CD8-positive, alpha-beta memory T cell (primary cell): ENCODE data around the gene PSMD2. TPM values are rescaled to one million over a fixed set of nuclear protein-coding genes. Genes with fewer than 3 reads are reported as not detected.

Experiments
- CTCF ChIA-PET: fragments of 350-600 bp; sonication (Branson Sonifier 250); formaldehyde crosslinking; loops from one replicate; lab custom pipeline; 2021; ENCODE audit warnings: antibody characterized with exemption; lab: Charles Lee
- POLR2A ChIA-PET: fragments of 350-600 bp; sonication (Branson Sonifier 250); formaldehyde crosslinking; loops from one replicate; lab custom pipeline; 2021; ENCODE audit warnings: antibody characterized with exemption; lab: Charles Lee
- DNase-seq, 5 donors: peaks; one replicate each; pipeline versions ENCODE4 v3.0.0 to v3.0.0-alpha.2; 2020 to 2022; ENCODE audit warnings: mixed read lengths in 1 of 5
- H3K27ac ChIP-seq: one replicate; pipeline ENCODE4 v1.7.0; 2013; ENCODE audit warnings: low read depth, mild to moderate bottlenecking, low read length, moderate library complexity
- H3K27me3 ChIP-seq: 2 replicates; pipeline ENCODE4 v1.7.0; 2013; ENCODE audit warnings: low read length, mild to moderate bottlenecking; ENCODE audit not compliant: insufficient read depth, poor library complexity, severe bottlenecking
- H3K36me3 ChIP-seq: 2 replicates; pipeline ENCODE4 v1.7.0; 2013; ENCODE audit warnings: mild to moderate bottlenecking, low read length, moderate library complexity; ENCODE audit not compliant: insufficient read depth
- H3K4me1 ChIP-seq: 2 replicates; pipeline ENCODE4 v1.7.0; 2013; ENCODE audit warnings: mild to moderate bottlenecking, low read length, moderate library complexity; ENCODE audit not compliant: insufficient read depth
- H3K4me3 ChIP-seq: 2 replicates; pipeline ENCODE4 v1.7.0; 2013; ENCODE audit warnings: mild to moderate bottlenecking, low read length
- H3K9me3 ChIP-seq: 2 replicates; pipeline ENCODE4 v1.7.0; 2013; ENCODE audit warnings: mild to moderate bottlenecking, low read length
- H3K27ac Mint-ChIP-seq, 8 donors: one replicate each; pipeline ENCODE4 v1.8.0; 2020 to 2021; ENCODE audit warnings: mixed read lengths in 8 of 8, mild to moderate bottlenecking in 6 of 8, inconsistent platforms in 3 of 8, moderate library complexity in 3 of 8
- H3K27me3 Mint-ChIP-seq, 2 donors: one replicate each; pipeline ENCODE4 v1.8.0; 2020 to 2021; ENCODE audit warnings: mixed read lengths in 2 of 2, mild to moderate bottlenecking in 1 of 2, moderate library complexity in 1 of 2
- H3K36me3 Mint-ChIP-seq, 3 donors: one replicate each; pipeline ENCODE4 v1.8.0; 2020 to 2021; ENCODE audit warnings: mixed read lengths in 3 of 3, inconsistent platforms in 1 of 3, mild to moderate bottlenecking in 1 of 3
- H3K4me1 Mint-ChIP-seq, 3 donors: one replicate each; pipeline ENCODE4 v1.8.0; 2020 to 2021; ENCODE audit warnings: mixed read lengths in 3 of 3, inconsistent platforms in 1 of 3, mild to moderate bottlenecking in 1 of 3
- H3K4me3 Mint-ChIP-seq, 7 donors: one replicate each; pipeline ENCODE4 v1.8.0; 2020 to 2021; ENCODE audit warnings: mixed read lengths in 7 of 7, mild to moderate bottlenecking in 6 of 7, moderate library complexity in 4 of 7, inconsistent platforms in 2 of 7
- H3K9me3 Mint-ChIP-seq, 5 donors: one replicate each; pipeline ENCODE4 v1.8.0; 2020 to 2022; ENCODE audit warnings: mixed read lengths in 5 of 5, mild to moderate bottlenecking in 3 of 5, moderate library complexity in 2 of 5, inconsistent platforms in 1 of 5
- polyA plus RNA-seq: library from polyadenylated mRNA; unstranded; fragments of 300-500 nt; fragmentation: Illumina TruSeq; gene quantifications from one replicate; pipeline ENCODE4 v1.2.3, GENCODE V29; 2021
- total RNA-seq, 2 experiments: library from RNA; stranded (reverse); gene quantifications; one replicate each; pipeline ENCODE4 v1.2.3, GENCODE V29; 2021

Gene PSMD2
- total and polyA plus RNA-seq, 3 experiments from 2014 or later, result 211 to 342 (median 334) TPM

GRCh38 chr3:184322731-184323487, 23.9 kb downstream of the PSMD2 start:
- ChIA-PET CTCF (no interaction called here), POLR2A (no interaction called here)
- H3K4me3 Mint-ChIP-seq, result no peak overlapping the region

GRCh38 chr3:184323696-184324095, 24.7 kb downstream of the PSMD2 start:
- DNase-seq, result no peak
- no peaks in the 10 kb centered on the region for H3K4me1 ChIP-seq
- no peaks in the 10 kb centered on the region for H3K9me3 ChIP-seq
- Mint-ChIP-seq H3K36me3 (peaks cover 0 to 96% (median 24%) of the 10 kb centered on the region in 3 donors), H3K4me3 (no peak overlapping the region), H3K27me3 (no peaks in the 10 kb centered on the region), H3K4me1 (peaks cover 6 to 10% (median 6%) of the 10 kb centered on the region in 3 donors), H3K9me3 (no peaks in the 10 kb centered on the region), H3K27ac (no peak overlapping the region)
- peaks cover 82% of the 10 kb centered on the region for H3K36me3 ChIP-seq
- POLR2A ChIA-PET, result no interaction called here
- no peak overlapping the region for H3K4me3 ChIP-seq
- CTCF ChIA-PET, result interaction anchor here (1.1 kb wide), 1 partner anchor 190 kb away, joined by 3 read pairs; no protein-coding TSS in a partner anchor
- H3K27ac ChIP-seq, result no peak overlapping the region
- H3K27me3 ChIP-seq, result no peaks in the 10 kb centered on the region

More at GRCh38 chr3:184322731-184323487, 23.9 kb downstream of the PSMD2 start:
- H3K27ac Mint-ChIP-seq, result no peak overlapping the region
- H3K27me3 Mint-ChIP-seq, result no peaks in the 10 kb centered on the region
- Histone ChIP-seq H3K27me3 (no peaks in the 10 kb centered on the region), H3K36me3 (peaks cover 76% of the 10 kb centered on the region), H3K4me1 (no peaks in the 10 kb centered on the region), H3K27ac (no peak overlapping the region), H3K9me3 (no peaks in the 10 kb centered on the region), H3K4me3 (no peak overlapping the region)
- H3K9me3 Mint-ChIP-seq, result no peaks in the 10 kb centered on the region
- H3K4me1 Mint-ChIP-seq, result peaks cover 9 to 14% (median 9%) of the 10 kb centered on the region in 3 donors
- peaks cover 0 to 91% (median 20%) of the 10 kb centered on the region in 3 donors for H3K36me3 Mint-ChIP-seq
- no peak for DNase-seq

GRCh38 chr3:184325269-184325668, 26.2 kb downstream of the PSMD2 start:
- peaks cover 0 to 98% (median 33%) of the 10 kb centered on the region in 3 donors for H3K36me3 Mint-ChIP-seq
- DNase-seq, result no peak
- CTCF ChIA-PET, result no interaction called here

GRCh38 chr3:184325715-184326369, 26.8 kb downstream of the PSMD2 start:
- peak overlapping the region in 3 of 8 donors; percentile 37 to 66 (median 43) for H3K27ac Mint-ChIP-seq
- Histone ChIP-seq H3K36me3 (peaks cover 83% of the 10 kb centered on the region), H3K27me3 (no peaks in the 10 kb centered on the region), H3K9me3 (no peaks in the 10 kb centered on the region), H3K4me3 (no peak overlapping the region), H3K27ac (no peak overlapping the region), H3K4me1 (no peaks in the 10 kb centered on the region)
- POLR2A ChIA-PET, result no interaction called here
- DNase-seq, result no peak
- no peaks in the 10 kb centered on the region for H3K4me1 Mint-ChIP-seq
- H3K36me3 Mint-ChIP-seq, result peaks cover 0 to 96% (median 30%) of the 10 kb centered on the region in 3 donors
- H3K4me3 Mint-ChIP-seq, result no peak overlapping the region
- no peaks in the 10 kb centered on the region for H3K27me3 Mint-ChIP-seq
- CTCF ChIA-PET, result no interaction called here
- no peaks in the 10 kb centered on the region for H3K9me3 Mint-ChIP-seq

More at GRCh38 chr3:184325269-184325668, 26.2 kb downstream of the PSMD2 start:
- no peaks in the 10 kb centered on the region for H3K4me1 ChIP-seq
- no peak overlapping the region for H3K4me3 Mint-ChIP-seq
- no peak overlapping the region for H3K27ac ChIP-seq
- no peaks in the 10 kb centered on the region for H3K9me3 Mint-ChIP-seq
- no peaks in the 10 kb centered on the region for H3K9me3 ChIP-seq
- no peaks in the 10 kb centered on the region for H3K27me3 ChIP-seq
- peak overlapping the region in 1 of 8 donors; percentile 70 for H3K27ac Mint-ChIP-seq
- H3K36me3 ChIP-seq, result peaks cover 88% of the 10 kb centered on the region
- H3K4me1 Mint-ChIP-seq, result no peaks in the 10 kb centered on the region
- no peaks in the 10 kb centered on the region for H3K27me3 Mint-ChIP-seq
- POLR2A ChIA-PET, result no interaction called here
- no peak overlapping the region for H3K4me3 ChIP-seq

GRCh38 chr3:184327171-184327570, 28.1 kb downstream of the PSMD2 start:
- H3K27ac ChIP-seq, result no peak overlapping the region
- H3K4me3 Mint-ChIP-seq, result no peak overlapping the region
- H3K36me3 ChIP-seq, result peaks cover 83% of the 10 kb centered on the region
- H3K9me3 Mint-ChIP-seq, result no peaks in the 10 kb centered on the region
- no peak for DNase-seq
- no peaks in the 10 kb centered on the region for H3K4me1 Mint-ChIP-seq
- no peak overlapping the region for H3K4me3 ChIP-seq
- CTCF ChIA-PET, result interaction anchor here (1.3 kb wide), 1 partner anchor 24 kb away, joined by 4 read pairs; no protein-coding TSS in a partner anchor
- peaks cover 0 to 96% (median 25%) of the 10 kb centered on the region in 3 donors for H3K36me3 Mint-ChIP-seq
- POLR2A ChIA-PET, result no interaction called here
- peak overlapping the region in 3 of 8 donors; percentile 43 to 70 (median 67) for H3K27ac Mint-ChIP-seq
- no peaks in the 10 kb centered on the region for H3K9me3 ChIP-seq
- no peaks in the 10 kb centered on the region for H3K4me1 ChIP-seq
- no peaks in the 10 kb centered on the region for H3K27me3 ChIP-seq
- H3K27me3 Mint-ChIP-seq, result no peaks in the 10 kb centered on the region

GRCh38 chr3:184328516-184328915, 29.5 kb downstream of the PSMD2 start:
- Histone ChIP-seq H3K4me3 (no peak overlapping the region), H3K27ac (no peak overlapping the region), H3K9me3 (no peaks in the 10 kb centered on the region), H3K27me3 (no peaks in the 10 kb centered on the region), H3K36me3 (peaks cover 82% of the 10 kb centered on the region), H3K4me1 (no peaks in the 10 kb centered on the region)
- H3K4me3 Mint-ChIP-seq, result peak overlapping the region in 1 of 7 donors; percentile 21
- no peaks in the 10 kb centered on the region for H3K9me3 Mint-ChIP-seq
- peaks cover 0 to 96% (median 25%) of the 10 kb centered on the region in 3 donors for H3K36me3 Mint-ChIP-seq
- DNase-seq, result no peak
- POLR2A ChIA-PET, result no interaction called here
- no peaks in the 10 kb centered on the region for H3K27me3 Mint-ChIP-seq
- CTCF ChIA-PET, result interaction anchor here (1.3 kb wide), 1 partner anchor 22 kb away, joined by 4 read pairs; no protein-coding TSS in a partner anchor
- peaks cover under 1 to 6% (median 1%) of the 10 kb centered on the region in 3 donors for H3K4me1 Mint-ChIP-seq
- peak overlapping the region in 2 of 8 donors; percentile 9 to 58 for H3K27ac Mint-ChIP-seq

- ChIA-PET CTCF (no interaction called here), POLR2A (no interaction called here)
- Mint-ChIP-seq H3K27me3 (peaks cover 0 to 4% of the 10 kb centered on the region in 2 donors), H3K36me3 (peaks cover 0 to 77% (median 23%) of the 10 kb centered on the region in 3 donors), H3K4me3 (peak overlapping the region in 1 of 7 donors; percentile 27), H3K27ac (peak overlapping the region; percentile 4 to 97 (median 82)), H3K4me1 (peaks cover 23 to 34% (median 27%) of the 10 kb centered on the region in 3 donors), H3K9me3 (no peaks in the 10 kb centered on the region)
- peaks cover 19% of the 10 kb centered on the region for H3K4me1 ChIP-seq
- DNase-seq, result no peak
- H3K27ac ChIP-seq, result no peak overlapping the region
- H3K4me3 ChIP-seq, result no peak overlapping the region
- H3K36me3 ChIP-seq, result peaks cover 44% of the 10 kb centered on the region
- H3K27me3 ChIP-seq, result no peaks in the 10 kb centered on the region
- no peaks in the 10 kb centered on the region for H3K9me3 ChIP-seq
Observed at GRCh38 chr3:184332370-184333090, 33.5 kb downstream of the PSMD2 start.
